HepG2 (cell line): Measurements from ENCODE around the gene TNFRSF11A. TPM values are rescaled to one million over a fixed set of nuclear protein-coding genes. Genes with fewer than 3 reads are reported as not detected.

Experiments used
- AGO2 ChIP-seq: fragments of 200-400 bp; formaldehyde crosslinking; optimal IDR thresholded peaks from 2 replicates; pipeline ENCODE3; 2017; ENCODE audit warnings: mild to moderate bottlenecking, low read depth, low read length, moderate library complexity
- BRD4 ChIP-seq: sonication (generic); formaldehyde crosslinking; IDR thresholded peaks from 2 replicates; pipeline ENCODE4 v1.4.0; 2020; ENCODE audit warnings: missing genetic modification reagents
- CC2D1A ChIP-seq: sonication (generic); formaldehyde crosslinking; IDR thresholded peaks from 2 replicates; pipeline ENCODE4 v1.8.1; 2023; ENCODE audit warnings: mild to moderate bottlenecking, missing genetic modification reagents
- FOXO4 ChIP-seq: sonication (generic); formaldehyde crosslinking; conservative IDR thresholded peaks from 2 replicates; pipeline ENCODE4 v1.8.1; 2023; ENCODE audit warnings: missing genetic modification reagents
- GPN1 ChIP-seq: sonication (generic); formaldehyde crosslinking; IDR thresholded peaks from 2 replicates; pipeline ENCODE4 v1.5.1; 2020; ENCODE audit warnings: missing genetic modification reagents, borderline replicate concordance
- MYNN ChIP-seq: sonication (generic); formaldehyde crosslinking; IDR thresholded peaks from 2 replicates; pipeline ENCODE4 v1.4.0; 2020; ENCODE audit warnings: mild to moderate bottlenecking, low read depth, missing genetic modification reagents
- PITX1 ChIP-seq: sonication (generic); formaldehyde crosslinking; IDR thresholded peaks from 2 replicates; pipeline ENCODE4 v1.5.1; 2020; ENCODE audit warnings: mild to moderate bottlenecking, missing genetic modification reagents
- TBX2 ChIP-seq: sonication (generic); formaldehyde crosslinking; IDR thresholded peaks from 2 replicates; pipeline ENCODE4 v1.5.0; 2020; ENCODE audit warnings: missing genetic modification reagents, mild to moderate bottlenecking, borderline replicate concordance
- TFDP1 ChIP-seq: IDR thresholded peaks from 2 replicates; pipeline ENCODE4 v1.6.1; 2016; ENCODE audit warnings: missing compliant biosample characterization, missing genetic modification reagents, borderline replicate concordance
- TP53 ChIP-seq: sonication (generic); formaldehyde crosslinking; conservative IDR thresholded peaks from 2 replicates; pipeline ENCODE4 v1.4.0; 2020; ENCODE audit warnings: missing genetic modification reagents
- ZHX1 ChIP-seq: sonication (generic); formaldehyde crosslinking; IDR thresholded peaks from 2 replicates; pipeline ENCODE4 v1.8.1; 2022; ENCODE audit warnings: low read depth, mild to moderate bottlenecking, missing genetic modification reagents
- ZNF138 ChIP-seq: sonication (generic); formaldehyde crosslinking; IDR thresholded peaks from 2 replicates; pipeline ENCODE4 v1.5.0; 2020; ENCODE audit warnings: mild to moderate bottlenecking, low read depth, missing genetic modification reagents
- ZNF598 ChIP-seq: sonication (generic); formaldehyde crosslinking; IDR thresholded peaks from 2 replicates; pipeline ENCODE4 v1.5.1; 2020; ENCODE audit warnings: mild to moderate bottlenecking, missing genetic modification reagents, borderline replicate concordance
- ZNF629 ChIP-seq: sonication (generic); formaldehyde crosslinking; conservative IDR thresholded peaks from 2 replicates; pipeline ENCODE4 v1.5.0; 2020; ENCODE audit warnings: missing genetic modification reagents
- ZNF678 ChIP-seq: sonication (generic); formaldehyde crosslinking; IDR thresholded peaks from 2 replicates; pipeline ENCODE4 v1.4.0; 2020; ENCODE audit warnings: mild to moderate bottlenecking, missing genetic modification reagents
- polyA plus RNA-seq, 8 experiments: library from polyadenylated mRNA; depleted of rRNA in 3 of 8; stranded (reverse) in 7 of 8; unstranded in 1 of 8; fragments of >200 nt; fragmentation: Illumina TruSeq in 4 of 8; extraction: Trizol in 4 of 8; gene quantifications; 2 replicates each; pipeline versions ENCODE4 v1.2.1 to v1.2.3, GENCODE V29; 2011 to 2016; ENCODE audit warnings: low read depth in 4 of 8, missing spikeins in 1 of 8, mixed read lengths in 1 of 8; ENCODE audit not compliant: insufficient read depth in 1 of 8
- total RNA-seq, 5 experiments: library from RNA; depleted of rRNA; stranded (reverse); fragments of >200 nt; fragmentation: Illumina TruSeq; extraction: Trizol; gene quantifications; 2 replicates each; pipeline ENCODE4 v1.2.3, GENCODE V29; 2016; ENCODE audit warnings: low read depth in 1 of 5
- TF ChIP-seq, protein P1 (sequence below): sonication (generic); formaldehyde crosslinking; IDR thresholded peaks from 2 replicates; pipeline ENCODE4 v1.4.0; 2020; ENCODE audit warnings: low read depth, missing genetic modification reagents
- TF ChIP-seq, protein P2 (sequence below): sonication (generic); IDR thresholded peaks from 2 replicates; pipeline ENCODE4 v1.6.1; 2016; ENCODE audit warnings: low read depth, borderline replicate concordance
- TF ChIP-seq, protein P3 (sequence below): sonication (generic); formaldehyde crosslinking; IDR thresholded peaks from 2 replicates; pipeline ENCODE4 v1.5.0; 2020; ENCODE audit warnings: mild to moderate bottlenecking, missing genetic modification reagents

TNFRSF11A gene
- total and polyA plus RNA-seq, 2 of the 13 experiments (the other 11 are each of a cell fraction or from before 2014, with no cell fraction given): 4.6 to 6.4 TPM

DNA sequence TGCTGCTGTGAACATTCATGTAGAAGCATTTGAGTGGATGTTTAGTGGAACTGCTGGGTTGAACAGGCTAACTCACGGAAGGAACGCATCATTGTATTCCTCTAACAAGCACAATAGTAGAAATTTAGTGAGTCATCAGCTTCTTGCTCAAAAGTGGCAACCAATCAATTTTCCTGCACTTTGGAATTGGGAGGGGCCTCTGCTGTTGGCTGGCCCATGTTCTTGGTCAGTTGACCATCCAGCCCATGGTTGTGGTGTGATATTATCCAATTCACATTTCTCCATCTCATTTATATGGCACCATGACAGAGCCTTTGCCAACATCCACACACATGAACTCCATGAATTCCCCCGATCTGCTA lies 95.0 kb downstream of the TNFRSF11A start (continued):
- TF ChIP-seq, protein P1, sequence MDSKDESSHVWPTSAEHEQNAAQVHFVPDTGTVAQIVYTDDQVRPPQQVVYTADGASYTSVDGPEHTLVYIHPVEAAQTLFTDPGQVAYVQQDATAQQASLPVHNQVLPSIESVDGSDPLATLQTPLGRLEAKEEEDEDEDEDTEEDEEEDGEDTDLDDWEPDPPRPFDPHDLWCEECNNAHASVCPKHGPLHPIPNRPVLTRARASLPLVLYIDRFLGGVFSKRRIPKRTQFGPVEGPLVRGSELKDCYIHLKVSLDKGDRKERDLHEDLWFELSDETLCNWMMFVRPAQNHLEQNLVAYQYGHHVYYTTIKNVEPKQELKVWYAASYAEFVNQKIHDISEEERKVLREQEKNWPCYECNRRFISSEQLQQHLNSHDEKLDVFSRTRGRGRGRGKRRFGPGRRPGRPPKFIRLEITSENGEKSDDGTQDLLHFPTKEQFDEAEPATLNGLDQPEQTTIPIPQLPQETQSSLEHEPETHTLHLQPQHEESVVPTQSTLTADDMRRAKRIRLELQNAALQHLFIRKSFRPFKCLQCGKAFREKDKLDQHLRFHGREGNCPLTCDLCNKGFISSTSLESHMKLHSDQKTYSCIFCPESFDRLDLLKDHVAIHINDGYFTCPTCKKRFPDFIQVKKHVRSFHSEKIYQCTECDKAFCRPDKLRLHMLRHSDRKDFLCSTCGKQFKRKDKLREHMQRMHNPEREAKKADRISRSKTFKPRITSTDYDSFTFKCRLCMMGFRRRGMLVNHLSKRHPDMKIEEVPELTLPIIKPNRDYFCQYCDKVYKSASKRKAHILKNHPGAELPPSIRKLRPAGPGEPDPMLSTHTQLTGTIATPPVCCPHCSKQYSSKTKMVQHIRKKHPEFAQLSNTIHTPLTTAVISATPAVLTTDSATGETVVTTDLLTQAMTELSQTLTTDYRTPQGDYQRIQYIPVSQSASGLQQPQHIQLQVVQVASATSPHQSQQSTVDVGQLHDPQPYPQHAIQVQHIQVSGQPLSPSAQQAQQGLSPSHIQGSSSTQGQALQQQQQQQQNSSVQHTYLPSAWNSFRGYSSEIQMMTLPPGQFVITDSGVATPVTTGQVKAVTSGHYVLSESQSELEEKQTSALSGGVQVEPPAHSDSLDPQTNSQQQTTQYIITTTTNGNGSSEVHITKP (CRISPR knock-in tag): no peak
- TF ChIP-seq TFDP1 (CRISPR knock-in tag) (no peak), CC2D1A (no peak), ZNF678 (CRISPR knock-in tag) (no peak), MYNN (CRISPR knock-in tag) (no peak), BRD4 (CRISPR knock-in tag) (no peak), TP53 (CRISPR knock-in tag) (no peak), ZNF138 (CRISPR knock-in tag) (no peak), ZNF629 (no peak), PITX1 (CRISPR knock-in tag) (no peak), AGO2 (no peak), ZHX1 (no peak), GPN1 (CRISPR knock-in tag) (no peak), TBX2 (CRISPR knock-in tag) (peak; percentile 12; the same call in 1 of the 2 replicates), ZNF598 (no peak), FOXO4 (CRISPR knock-in tag) (no peak)
- TF ChIP-seq, protein P2, sequence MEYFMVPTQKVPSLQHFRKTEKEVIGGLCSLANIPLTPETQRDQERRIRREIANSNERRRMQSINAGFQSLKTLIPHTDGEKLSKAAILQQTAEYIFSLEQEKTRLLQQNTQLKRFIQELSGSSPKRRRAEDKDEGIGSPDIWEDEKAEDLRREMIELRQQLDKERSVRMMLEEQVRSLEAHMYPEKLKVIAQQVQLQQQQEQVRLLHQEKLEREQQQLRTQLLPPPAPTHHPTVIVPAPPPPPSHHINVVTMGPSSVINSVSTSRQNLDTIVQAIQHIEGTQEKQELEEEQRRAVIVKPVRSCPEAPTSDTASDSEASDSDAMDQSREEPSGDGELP: no peak
- TF ChIP-seq, protein P3, sequence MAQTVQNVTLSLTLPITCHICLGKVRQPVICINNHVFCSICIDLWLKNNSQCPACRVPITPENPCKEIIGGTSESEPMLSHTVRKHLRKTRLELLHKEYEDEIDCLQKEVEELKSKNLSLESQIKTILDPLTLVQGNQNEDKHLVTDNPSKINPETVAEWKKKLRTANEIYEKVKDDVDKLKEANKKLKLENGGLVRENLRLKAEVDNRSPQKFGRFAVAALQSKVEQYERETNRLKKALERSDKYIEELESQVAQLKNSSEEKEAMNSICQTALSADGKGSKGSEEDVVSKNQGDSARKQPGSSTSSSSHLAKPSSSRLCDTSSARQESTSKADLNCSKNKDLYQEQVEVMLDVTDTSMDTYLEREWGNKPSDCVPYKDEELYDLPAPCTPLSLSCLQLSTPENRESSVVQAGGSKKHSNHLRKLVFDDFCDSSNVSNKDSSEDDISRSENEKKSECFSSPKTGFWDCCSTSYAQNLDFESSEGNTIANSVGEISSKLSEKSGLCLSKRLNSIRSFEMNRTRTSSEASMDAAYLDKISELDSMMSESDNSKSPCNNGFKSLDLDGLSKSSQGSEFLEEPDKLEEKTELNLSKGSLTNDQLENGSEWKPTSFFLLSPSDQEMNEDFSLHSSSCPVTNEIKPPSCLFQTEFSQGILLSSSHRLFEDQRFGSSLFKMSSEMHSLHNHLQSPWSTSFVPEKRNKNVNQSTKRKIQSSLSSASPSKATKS (CRISPR knock-in tag): no peak
